ENCODE results near the gene MLST8.

Gene MLST8

GRCh38 chr16:2197765-2198164 lies 7.5 kb upstream of the MLST8 start:
- Histone ChIP-seq H3K27ac (ENCODE audit: low read length) (no peak overlapping the region), H3F3A (ENCODE audit: insufficient read depth, low read length) (no peaks in the 10 kb centered on the region), H3K9me2 (replicated peaks; ENCODE audit: insufficient read depth, low read length) (no peaks in the 10 kb centered on the region), H3K4me3 (ENCODE audit: low read length) (no peak overlapping the region), H3K27me3 (replicated peaks; ENCODE audit: insufficient read depth, low read length) (peaks cover 83% of the 10 kb centered on the region), H3K9ac (ENCODE audit: low read length) (no peak overlapping the region), H3K4me2 (ENCODE audit: low read depth, low read length) (no peak overlapping the region), H3K79me2 (ENCODE audit: low read length) (no peaks in the 10 kb centered on the region), H2AFZ (ENCODE audit: low read length) (no peak overlapping the region), H3K9me3 (replicated peaks; ENCODE audit: insufficient read depth, low read length) (no peaks in the 10 kb centered on the region), H3K4me1 (ENCODE audit: low read length) (no peaks in the 10 kb centered on the region), H4K20me1 (ENCODE audit: insufficient read depth, low read length) (no peaks in the 10 kb centered on the region), H3K36me3 (replicated peaks; ENCODE audit: insufficient read depth, low read length) (no peaks in the 10 kb centered on the region)
- DNase-seq, result no peak
- TF ChIP-seq EZH2 (optimal IDR thresholded peaks at IDR 0.05; ENCODE audit: low read depth, low read length) (no peak), EZH2phosphoT487 (IDR thresholded peaks at IDR 0.05; ENCODE audit: low read length) (no peak), CTCF (IDR thresholded peaks at IDR 0.05; ENCODE audit: low read length) (no peak)

GRCh38 chr16:2198283-2198682 lies 7.0 kb upstream of the MLST8 start:
- H3F3A ChIP-seq (ENCODE audit: insufficient read depth, low read length), result no peaks in the 10 kb centered on the region
- H3K79me2 ChIP-seq (ENCODE audit: low read length), result no peaks in the 10 kb centered on the region
- DNase-seq, result no peak
- H3K27ac ChIP-seq (ENCODE audit: low read length), result no peak overlapping the region
- H3K4me1 ChIP-seq (ENCODE audit: low read length), result no peaks in the 10 kb centered on the region
- TF ChIP-seq EZH2phosphoT487 (IDR thresholded peaks at IDR 0.05; ENCODE audit: low read length) (no peak), CTCF (IDR thresholded peaks at IDR 0.05; ENCODE audit: low read length) (no peak), EZH2 (optimal IDR thresholded peaks at IDR 0.05; ENCODE audit: low read depth, low read length) (no peak)
- peaks cover 78% of the 10 kb centered on the region for H3K27me3 ChIP-seq (replicated peaks; ENCODE audit: insufficient read depth, low read length)
- H3K9me2 ChIP-seq (replicated peaks; ENCODE audit: insufficient read depth, low read length), result no peaks in the 10 kb centered on the region
- no peaks in the 10 kb centered on the region for H3K9me3 ChIP-seq (replicated peaks; ENCODE audit: insufficient read depth, low read length)
- no peak overlapping the region for H2AFZ ChIP-seq (ENCODE audit: low read length)
- no peak overlapping the region for H3K9ac ChIP-seq (ENCODE audit: low read length)
- no peak overlapping the region for H3K4me2 ChIP-seq (ENCODE audit: low read depth, low read length)
- no peaks in the 10 kb centered on the region for H4K20me1 ChIP-seq (ENCODE audit: insufficient read depth, low read length)
- no peak overlapping the region for H3K4me3 ChIP-seq (ENCODE audit: low read length)
- no peaks in the 10 kb centered on the region for H3K36me3 ChIP-seq (replicated peaks; ENCODE audit: insufficient read depth, low read length)

GRCh38 chr16:2199095-2199494 lies 6.2 kb upstream of the MLST8 start:
- Histone ChIP-seq H2AFZ (ENCODE audit: low read length) (no peak overlapping the region), H3K4me1 (ENCODE audit: low read length) (no peaks in the 10 kb centered on the region), H3K9me3 (replicated peaks; ENCODE audit: insufficient read depth, low read length) (no peaks in the 10 kb centered on the region), H3K9ac (ENCODE audit: low read length) (no peak overlapping the region), H3K79me2 (ENCODE audit: low read length) (no peaks in the 10 kb centered on the region), H3F3A (ENCODE audit: insufficient read depth, low read length) (no peaks in the 10 kb centered on the region), H3K4me2 (ENCODE audit: low read depth, low read length) (no peak overlapping the region), H4K20me1 (ENCODE audit: insufficient read depth, low read length) (no peaks in the 10 kb centered on the region), H3K36me3 (replicated peaks; ENCODE audit: insufficient read depth, low read length) (no peaks in the 10 kb centered on the region), H3K9me2 (replicated peaks; ENCODE audit: insufficient read depth, low read length) (no peaks in the 10 kb centered on the region), H3K27me3 (replicated peaks; ENCODE audit: insufficient read depth, low read length) (peaks cover 70% of the 10 kb centered on the region), H3K27ac (ENCODE audit: low read length) (no peak overlapping the region), H3K4me3 (ENCODE audit: low read length) (no peak overlapping the region)
- no peak for DNase-seq
- no peak for TF ChIP-seq CTCF (IDR thresholded peaks at IDR 0.05; ENCODE audit: low read length)
- no peak for TF ChIP-seq EZH2phosphoT487 (IDR thresholded peaks at IDR 0.05; ENCODE audit: low read length)
- no peak for TF ChIP-seq EZH2 (optimal IDR thresholded peaks at IDR 0.05; ENCODE audit: low read depth, low read length)
